Lower leg skin (tissue), 4 donors: ENCODE results near the gene CCDC92. TPM values are rescaled to one million over a fixed set of nuclear protein-coding genes. Genes with fewer than 3 reads are reported as not detected.

Experiments
- DNase-seq, 2 donors: peaks; one replicate each; pipeline ENCODE4 v3.0.0-alpha.2; 2019; ENCODE audit warnings: low spot score in 2 of 2
- H3K4me3 ChIP-seq: fragments of 200-600 bp; sonication (generic); 2 replicates; pipeline ENCODE4 v1.5.1; 2017; ENCODE audit warnings: mild to moderate bottlenecking, low read depth; ENCODE audit not compliant: poor library complexity, severe bottlenecking
- CTCF ChIP-seq, 3 donors: fragments of 450-650 bp; IDR thresholded peaks; one replicate each; pipeline ENCODE4 v1.5.1; 2016; ENCODE audit warnings: antibody characterized with exemption in 3 of 3, mild to moderate bottlenecking in 3 of 3, moderate library complexity in 2 of 3
- POLR2A ChIP-seq, 2 donors: fragments of 450-650 bp; IDR thresholded peaks; one replicate each; pipeline ENCODE4 v1.6.1; 2016 to 2017; ENCODE audit warnings: antibody characterized with exemption in 2 of 2, mild to moderate bottlenecking in 1 of 2, moderate library complexity in 1 of 2
- WGBS, 2 donors: methylation state at CpG; one replicate each; pipeline ENCODE4 v1.1.5; 2018; 5-methylcytosine and 5-hydroxymethylcytosine counted together
- intact Hi-C: fragments of 100-400 bp; cut with DNase I; formaldehyde crosslinking; loops from one replicate; pipeline ENCODE4 v1.15.0; 2023; ENCODE audit warnings: low total_unique reads
- total RNA-seq, 4 donors: library from RNA; depleted of rRNA; stranded (reverse); fragments of >200 nt; gene quantifications; one replicate each; pipeline ENCODE4 v1.1.0, GENCODE V29; 2016

The CCDC92 gene
- total RNA-seq, 4 donors from 2014 or later: 6.7 to 11.9 (median 10.1) TPM

GRCh38 chr12:123958462-123958861, 14.2 kb downstream of the CCDC92 start:
- DNase-seq: no peak
- WGBS, 2 donors: 85 to 87% methylated on average over 8 of the region's 8 CpGs
- H3K4me3 ChIP-seq: no peak overlapping the region
- intact Hi-C loops: no loop called here
- TF ChIP-seq CTCF (IDR thresholded peaks at IDR 0.05): no peak
- no peak for TF ChIP-seq POLR2A (IDR thresholded peaks at IDR 0.05)

DNA sequence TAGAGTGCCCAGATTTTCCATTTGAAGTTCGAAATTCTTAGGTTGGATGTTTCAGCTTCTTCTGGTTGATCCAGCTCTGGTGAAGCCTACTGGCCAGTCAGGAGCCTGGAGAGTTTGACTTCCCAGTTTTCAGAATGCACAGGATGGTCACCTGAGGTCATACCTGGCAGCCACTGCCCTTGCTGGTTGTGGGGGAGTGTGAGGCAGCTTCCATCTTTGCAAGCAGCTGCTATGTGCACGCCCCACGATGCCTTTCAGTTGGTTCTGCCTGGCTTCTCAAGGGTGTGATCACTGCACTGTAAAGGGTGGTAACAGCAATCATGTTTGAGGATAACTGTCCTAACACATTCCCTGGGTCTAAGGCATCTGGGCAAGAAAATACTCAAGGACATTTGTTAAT, 15.4 kb downstream of the CCDC92 start:
- TF ChIP-seq POLR2A (IDR thresholded peaks at IDR 0.05): no peak
- TF ChIP-seq CTCF (IDR thresholded peaks at IDR 0.05): no peak
- whole genome bisulfite sequencing, 2 donors: 87 to 88% methylated on average over 3 of the region's 3 CpGs
- no peak overlapping the region for H3K4me3 ChIP-seq
- intact Hi-C loops: no loop called here
- DNase-seq: no peak

DNA sequence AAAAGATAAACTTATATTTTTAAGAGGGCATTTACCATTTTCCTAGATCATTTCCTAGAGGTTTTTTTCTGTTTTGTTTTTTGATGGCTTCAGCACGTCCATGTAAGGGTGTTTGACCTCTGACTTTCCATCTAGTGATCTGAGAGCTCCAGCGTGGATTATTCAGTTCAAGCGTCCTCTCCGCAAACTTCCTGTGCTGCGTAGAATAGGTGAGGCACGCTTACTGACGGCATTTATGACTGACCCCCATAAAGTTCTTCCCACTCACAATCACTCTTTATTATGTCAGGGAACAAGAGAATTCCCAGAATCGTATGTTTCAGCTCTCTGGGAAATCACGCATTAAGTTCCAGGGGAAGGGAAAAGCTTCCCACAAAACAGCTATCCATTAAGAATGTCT, 16.4 kb downstream of the CCDC92 start:
- TF ChIP-seq POLR2A (IDR thresholded peaks at IDR 0.05): no peak
- TF ChIP-seq CTCF (IDR thresholded peaks at IDR 0.05): no peak
- H3K4me3 ChIP-seq: no peak overlapping the region
- DNase-seq: no peak
- intact Hi-C loops: no loop called here
- WGBS, 2 donors: 87 to 88% methylated on average over 9 of the region's 9 CpGs

DNA sequence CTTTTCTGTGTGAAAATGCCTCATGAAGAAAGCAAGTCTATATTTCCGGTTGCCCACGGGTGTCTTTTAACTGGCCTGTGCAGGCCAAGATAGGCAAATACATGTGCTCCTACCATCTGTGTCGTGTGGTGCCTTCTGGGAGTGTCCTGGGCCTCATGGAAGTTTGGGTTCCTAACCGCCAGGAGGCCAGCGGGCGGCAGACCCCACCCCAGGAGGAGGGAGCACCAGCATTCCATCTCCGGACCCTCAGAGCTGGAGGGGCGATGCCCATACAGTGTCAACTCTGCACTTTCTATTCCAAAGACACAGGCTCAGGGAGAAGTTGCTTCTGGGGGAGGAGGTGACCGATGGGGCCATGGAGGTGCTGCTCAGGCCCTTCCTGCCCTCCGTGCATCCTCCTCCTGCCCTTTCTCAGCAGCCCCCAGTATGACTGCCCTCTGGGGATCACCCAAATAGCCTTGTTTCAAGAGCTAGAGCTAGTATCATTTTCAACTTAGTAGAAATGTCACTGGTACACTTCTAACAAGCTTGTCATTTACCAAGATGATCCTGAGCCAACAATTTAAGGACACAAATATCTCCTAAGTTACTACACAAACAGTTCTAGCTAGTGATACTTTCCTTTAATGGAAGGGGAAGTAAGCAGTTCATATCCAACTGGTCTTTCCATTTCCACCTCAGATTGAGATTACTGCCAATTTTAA, 17.8 kb downstream of the CCDC92 start:
- no peak for DNase-seq
- no peak overlapping the region for H3K4me3 ChIP-seq

GRCh38 chr12:123952037-123952436, 20.6 kb downstream of the CCDC92 start:
- no peak for DNase-seq
- no peak for TF ChIP-seq POLR2A (IDR thresholded peaks at IDR 0.05)
- TF ChIP-seq CTCF (IDR thresholded peaks at IDR 0.05): no peak
- intact Hi-C loops: no loop called here
- WGBS, 2 donors: 90 to 91% methylated on average over 2 of the region's 2 CpGs
- no peak overlapping the region for H3K4me3 ChIP-seq

More for the DNA sequence above, 17.8 kb downstream of the CCDC92 start:
- intact Hi-C loops: no loop called here
- 88 to 90% methylated on average over 10 of the region's 10 CpGs for WGBS, 2 donors
- no peak for TF ChIP-seq POLR2A (IDR thresholded peaks at IDR 0.05)
- TF ChIP-seq CTCF (IDR thresholded peaks at IDR 0.05): no peak

GRCh38 chr12:123951467-123951866, 21.2 kb downstream of the CCDC92 start:
- TF ChIP-seq POLR2A (IDR thresholded peaks at IDR 0.05) (no peak), CTCF (IDR thresholded peaks at IDR 0.05) (no peak)
- WGBS, 2 donors: 77 to 86% methylated on average over 4 of the region's 4 CpGs
- no peak for DNase-seq
- H3K4me3 ChIP-seq: no peak overlapping the region
- intact Hi-C loops: no loop called here
